SH-SY5Y (cell line): ENCODE measurements around the gene WDR7.

ENCODE experiments used
- GATA2 ChIP-seq: IDR thresholded peaks from 2 replicates; pipeline ENCODE4 v1.6.1; 2011; ENCODE audit warnings: mild to moderate bottlenecking, low read depth, low read length
- GATA3 ChIP-seq: IDR thresholded peaks from 2 replicates; pipeline ENCODE4 v1.6.1; 2011; ENCODE audit warnings: low read depth, mild to moderate bottlenecking, low read length, moderate library complexity

DNA sequence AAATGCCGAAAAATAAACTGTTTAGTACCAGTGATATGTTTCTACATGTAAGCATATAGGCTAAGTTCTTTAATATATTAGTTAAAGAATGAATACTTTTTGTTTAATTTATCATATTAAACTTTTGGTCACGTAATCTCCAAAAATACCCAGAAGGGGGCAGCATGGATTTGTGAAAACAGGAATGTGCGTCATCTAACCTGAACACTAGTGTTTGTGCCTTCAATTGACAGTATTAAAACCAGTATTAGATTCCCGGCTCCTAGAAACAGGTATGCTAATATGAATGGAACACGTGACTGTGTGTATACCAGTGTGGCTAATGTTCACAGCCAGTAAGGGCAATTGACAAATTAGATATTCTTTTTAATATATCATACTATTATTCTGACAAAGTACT, 51.8 kb downstream of the WDR7 start:
- TF ChIP-seq GATA2 (no peak), GATA3 (no peak)
